ENCODE results near the gene PID1.
"Not testable (repeated sequence)": the region's sequence is repeated elsewhere in the genome, so short reads cannot be mapped to it uniquely, and the experiment has no call there.

Gene PID1

DNA sequence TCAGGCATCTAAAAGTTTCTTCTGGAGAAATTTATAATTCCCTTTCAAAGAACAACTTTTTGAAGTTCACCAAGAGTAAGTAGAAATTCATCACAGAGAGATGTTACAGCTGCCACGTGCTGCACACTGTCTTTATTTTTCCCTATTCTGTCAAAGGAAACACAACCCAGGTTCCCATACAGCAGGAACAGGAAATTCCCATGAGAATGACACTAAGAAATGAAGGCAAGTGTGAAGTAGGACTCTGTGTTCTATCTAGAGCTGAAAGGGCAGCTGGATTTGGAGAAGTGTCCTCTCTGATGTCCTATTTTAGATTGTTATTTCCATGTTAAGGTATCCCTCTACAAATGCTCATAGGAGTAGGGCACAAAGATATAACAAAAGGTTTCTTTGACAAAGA, 58.8 kb downstream of the PID1 start:
- no peak for DNase-seq (ENCODE audit: low read depth)

DNA sequence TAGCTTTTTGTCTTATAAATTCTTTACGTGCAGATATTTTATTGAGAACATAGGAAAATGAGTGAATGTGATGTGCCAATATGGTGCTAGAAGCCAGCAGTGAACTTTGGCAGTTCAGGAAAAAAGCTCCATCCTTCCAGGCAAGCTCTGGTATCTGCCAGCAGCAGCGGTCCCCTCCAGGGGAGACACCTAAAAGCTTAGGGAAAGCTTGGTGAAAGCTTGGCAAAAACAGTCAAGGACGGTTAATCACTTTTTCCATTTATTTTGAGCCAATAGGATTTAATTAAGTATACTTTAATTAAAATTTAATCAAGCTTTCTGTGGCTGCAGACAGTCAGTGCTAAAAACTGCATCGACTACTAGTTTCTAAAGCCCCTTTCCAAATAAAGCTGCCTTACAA, 60.4 kb downstream of the PID1 start:
- DNase-seq (ENCODE audit: low read depth) = no peak

DNA sequence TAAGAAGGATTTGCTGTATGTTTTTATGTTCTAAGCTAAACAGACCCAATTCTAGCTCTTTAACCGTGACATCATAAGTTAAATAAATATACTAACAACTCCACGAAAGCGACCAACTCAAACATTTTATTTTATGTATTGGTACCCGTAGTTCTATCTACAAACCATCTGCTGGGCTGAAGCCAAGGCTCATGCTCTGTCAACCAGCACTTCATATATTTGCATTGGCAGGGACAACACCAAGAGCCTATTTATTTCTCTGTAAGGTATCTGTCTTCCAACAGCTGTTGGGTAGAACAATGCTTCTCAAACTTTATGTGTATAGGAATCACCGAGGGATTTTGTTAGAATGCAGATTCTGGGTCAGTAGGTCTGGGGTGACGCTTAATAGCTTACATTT, 64.5 kb downstream of the PID1 start:
- no peak for DNase-seq (ENCODE audit: low read depth)

DNA sequence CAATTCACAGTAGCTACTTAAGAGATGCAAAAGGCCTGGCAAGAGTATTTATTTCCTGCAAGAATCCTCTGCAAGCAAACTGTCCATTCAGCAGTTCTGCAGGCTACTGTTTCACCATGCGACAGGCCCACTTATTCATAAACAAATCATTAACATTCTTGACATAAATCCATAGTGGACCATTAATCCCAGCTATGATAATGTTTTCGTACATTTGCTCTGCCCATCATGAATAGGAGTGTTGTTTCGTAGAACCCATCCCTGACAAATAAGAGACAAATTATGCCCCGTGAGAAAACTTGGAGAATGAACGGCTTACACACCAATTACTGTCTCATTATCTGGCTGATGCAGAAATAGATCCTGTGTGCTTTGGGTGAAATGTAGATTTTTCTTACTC, 65.4 kb downstream of the PID1 start:
- no peak for DNase-seq (ENCODE audit: low read depth)

DNA sequence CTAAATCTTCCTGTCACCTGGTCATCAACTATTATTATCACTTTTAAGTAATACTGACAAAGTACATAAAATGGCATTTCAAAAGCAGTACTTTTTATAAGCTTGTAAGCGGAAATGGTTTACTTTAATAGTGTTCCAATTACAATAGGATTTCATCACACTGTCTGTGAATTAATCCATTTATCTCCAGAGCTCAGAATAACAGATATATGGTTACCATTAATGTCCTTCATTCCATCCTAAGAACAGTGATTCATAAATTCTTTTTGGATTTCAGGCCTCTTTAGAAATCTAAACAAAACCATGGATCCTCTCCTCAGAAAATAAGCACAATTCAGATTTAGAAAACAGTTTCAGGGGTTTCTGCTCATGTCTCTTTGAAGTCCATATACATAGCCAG, 68.4 kb downstream of the PID1 start:
- DNase-seq (ENCODE audit: low read depth) = no peak

DNA sequence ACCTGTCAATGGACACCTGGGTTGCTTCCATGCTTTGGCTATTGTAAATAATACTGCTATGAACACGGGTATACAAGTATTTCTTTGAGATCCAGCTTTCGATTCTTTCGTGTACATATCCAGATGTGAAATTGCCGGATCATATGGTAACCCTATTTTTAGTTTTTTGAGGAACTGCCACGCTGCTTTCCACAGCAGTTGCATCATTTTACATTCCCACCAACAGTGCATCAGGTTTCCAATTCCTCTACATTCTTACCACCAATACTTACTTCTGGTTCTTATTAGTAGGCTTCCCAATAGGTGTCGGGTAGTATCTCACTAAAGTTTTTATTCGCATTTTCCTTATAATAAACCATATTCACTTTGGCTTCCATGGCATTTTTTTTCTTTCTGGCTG, 69.6 kb downstream of the PID1 start:
- DNase-seq (ENCODE audit: low read depth) = no peak

DNA sequence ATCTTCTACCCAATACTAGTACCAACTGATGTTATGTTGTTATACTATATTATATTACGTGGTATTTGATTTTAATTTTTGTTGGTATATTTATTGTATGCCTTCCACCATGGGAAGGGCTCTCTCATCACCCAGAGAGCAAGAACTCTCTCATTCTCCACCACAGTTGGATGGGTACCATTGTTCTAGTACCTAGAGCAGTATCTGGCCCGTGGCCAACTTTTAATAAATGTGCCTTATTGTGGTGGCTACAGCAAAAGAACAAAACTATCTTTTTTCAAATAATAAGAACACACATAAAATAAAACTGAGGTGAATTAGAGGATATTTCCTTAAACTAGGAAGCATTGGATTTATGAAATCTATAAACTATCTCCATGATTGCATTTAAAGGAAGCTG, 71.8 kb downstream of the PID1 start:
- DNase-seq (ENCODE audit: low read depth) = no peak

DNA sequence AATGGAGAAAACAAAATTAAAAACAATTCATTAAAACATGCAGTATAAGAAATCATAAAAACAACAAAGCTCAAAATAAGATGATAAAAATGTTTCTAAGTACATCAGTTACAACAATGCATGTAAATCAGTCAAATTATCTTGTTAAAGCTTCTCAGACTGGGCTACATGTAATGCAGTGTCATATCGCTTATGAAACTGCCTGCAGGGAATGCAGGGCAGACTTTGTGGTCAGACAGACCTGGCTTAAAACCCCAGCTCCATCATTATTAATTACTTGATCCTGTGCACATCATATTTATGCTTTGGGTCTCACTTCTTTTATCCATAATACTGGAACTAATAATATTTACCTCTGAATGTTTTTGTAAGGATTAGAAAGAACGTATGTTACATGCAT, 74.6 kb downstream of the PID1 start:
- no peak for DNase-seq (ENCODE audit: low read depth)

DNA sequence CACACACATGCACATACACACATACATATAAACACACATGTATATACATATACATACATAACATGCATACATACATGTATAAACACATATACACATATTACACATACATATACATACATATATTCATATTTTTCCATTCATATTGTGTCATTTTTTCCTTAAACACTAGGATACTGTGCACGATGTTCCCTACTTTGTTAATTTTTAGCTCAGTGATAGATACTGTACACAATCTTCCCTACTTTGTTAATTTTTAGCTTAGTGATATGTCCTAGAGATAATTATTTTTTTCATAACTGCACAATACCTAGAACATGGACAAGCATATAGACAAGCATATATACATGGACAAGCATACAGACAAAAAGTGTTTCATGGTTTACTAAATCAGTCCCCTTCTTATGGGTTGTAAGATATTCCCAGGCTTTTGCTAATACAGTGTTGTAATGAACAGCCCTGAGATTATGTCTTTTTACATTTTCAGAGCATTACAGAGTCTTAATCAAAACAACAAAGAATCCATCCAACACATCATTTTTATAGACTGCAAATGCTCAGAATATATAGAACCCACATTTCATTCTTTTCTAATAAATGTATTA, 75.6 kb downstream of the PID1 start:
- no peak for DNase-seq (ENCODE audit: low read depth)

DNA sequence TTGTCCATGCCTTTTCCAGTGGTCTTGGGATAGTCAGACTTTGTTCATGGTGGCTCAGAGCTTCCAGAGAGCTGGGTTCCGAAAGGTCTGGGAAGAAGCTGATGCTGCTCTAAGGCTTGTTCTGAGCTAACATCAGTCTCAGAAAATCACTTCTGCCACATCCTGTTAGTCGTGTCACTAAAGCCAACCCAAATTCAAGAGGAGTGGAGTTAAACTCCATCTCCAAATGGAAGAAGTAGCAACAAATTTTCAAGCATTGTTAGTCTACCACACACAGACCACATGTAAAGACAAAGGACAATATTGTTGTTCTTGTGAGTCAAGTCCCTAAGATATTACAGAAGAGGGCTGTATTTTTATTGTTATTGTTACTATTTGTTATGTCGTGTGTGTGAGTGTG, 77.8 kb downstream of the PID1 start:
- DNase-seq (ENCODE audit: low read depth) = no peak

DNA sequence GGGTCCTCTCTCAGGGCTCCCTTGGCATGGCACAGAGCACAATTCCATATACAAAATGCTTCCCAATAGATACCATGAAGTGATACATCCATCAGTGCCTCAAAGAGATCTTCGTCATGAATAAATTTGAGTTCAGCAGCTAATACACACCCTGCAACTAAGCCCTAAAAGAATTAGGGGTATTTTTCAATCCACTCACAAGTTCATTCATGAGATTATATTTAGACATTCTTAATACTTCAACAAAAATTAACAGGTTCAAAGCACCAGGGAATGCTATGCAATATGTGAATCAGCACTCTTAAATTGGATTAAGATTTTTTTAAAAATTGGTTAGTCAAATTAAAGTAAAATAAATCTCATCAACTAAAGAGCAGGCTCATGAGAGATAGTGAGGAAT, 79.7 kb downstream of the PID1 start:
- no peak for DNase-seq (ENCODE audit: low read depth)

DNA sequence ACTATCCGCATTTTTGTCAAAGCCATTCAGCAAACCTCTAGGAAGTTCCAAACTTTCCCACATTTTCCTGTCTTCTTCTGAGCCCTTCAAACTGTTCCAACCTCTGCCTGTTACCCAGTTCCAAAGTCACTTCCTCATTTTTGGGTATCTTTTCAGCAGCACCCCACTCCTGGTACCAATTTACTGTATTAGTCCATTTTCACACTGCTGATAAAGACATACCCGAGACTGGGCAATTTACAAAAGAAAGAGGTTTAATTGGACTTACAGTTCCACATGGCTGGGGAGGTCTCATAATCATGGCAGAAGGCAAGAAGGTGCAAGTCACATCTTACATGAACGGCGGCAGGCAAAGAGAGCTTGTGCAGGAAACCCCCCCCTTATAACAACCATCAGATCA, 84.0 kb downstream of the PID1 start:
- DNase-seq (ENCODE audit: low read depth) = not testable (repeated sequence)

DNA sequence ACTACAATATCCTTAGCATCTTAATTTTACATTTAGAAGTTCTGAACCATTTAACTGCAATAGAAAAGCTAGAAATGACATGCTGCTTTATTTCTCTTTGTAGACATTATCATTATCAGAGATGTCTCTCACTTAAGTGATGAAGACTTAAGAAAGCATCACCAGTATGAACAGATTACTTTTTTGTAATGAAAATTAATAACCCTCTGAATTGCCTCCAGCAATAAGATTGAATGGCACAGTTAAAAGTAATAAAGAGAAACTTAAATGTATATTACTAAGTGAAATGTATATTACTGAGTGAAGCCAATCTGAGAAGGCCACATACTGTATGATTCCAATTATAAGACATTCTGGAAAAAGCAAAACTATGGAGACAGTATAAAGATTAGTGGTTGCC, 89.4 kb downstream of the PID1 start:
- no peak for DNase-seq (ENCODE audit: low read depth)

DNA sequence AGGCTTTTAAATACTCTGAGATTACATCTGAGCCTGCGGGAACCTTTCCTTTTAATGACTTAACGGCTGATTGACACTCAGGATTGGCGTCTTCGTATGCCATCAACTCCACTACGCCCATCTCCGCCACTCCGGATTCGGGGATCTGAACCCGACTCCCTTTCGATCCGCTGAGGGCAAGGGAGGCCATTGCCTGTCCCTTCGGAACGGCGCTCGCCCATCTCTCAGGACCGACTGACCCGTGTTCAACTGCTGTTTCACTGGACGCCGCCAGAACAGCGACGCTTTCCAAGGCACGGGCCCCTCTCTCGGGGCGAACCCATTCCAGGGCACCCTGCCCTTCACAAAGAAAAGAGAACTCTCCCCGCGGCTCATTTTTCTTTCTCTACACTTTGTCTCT, 90.4 kb downstream of the PID1 start:
- DNase-seq (ENCODE audit: low read depth) = no peak

DNA sequence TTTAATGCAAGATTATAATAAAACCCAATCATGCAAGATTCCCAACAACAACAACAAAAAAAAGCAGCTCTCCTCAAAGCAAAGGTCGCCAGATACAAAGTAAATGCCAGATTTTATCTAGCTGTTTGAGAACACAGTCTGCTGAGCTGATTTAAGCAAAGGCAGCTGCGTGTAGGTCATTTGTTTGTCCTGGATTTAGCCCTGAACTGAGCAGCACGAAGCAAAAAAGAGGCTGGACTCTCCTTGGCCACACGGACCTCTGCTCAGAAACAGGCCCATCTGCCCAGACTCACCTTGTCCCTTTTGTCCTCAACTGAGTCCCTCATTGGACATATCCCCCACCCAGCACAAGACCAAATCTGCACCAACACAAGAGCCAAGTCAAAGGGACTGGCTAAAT, 91.5 kb downstream of the PID1 start:
- DNase-seq (ENCODE audit: low read depth) = no peak

DNA sequence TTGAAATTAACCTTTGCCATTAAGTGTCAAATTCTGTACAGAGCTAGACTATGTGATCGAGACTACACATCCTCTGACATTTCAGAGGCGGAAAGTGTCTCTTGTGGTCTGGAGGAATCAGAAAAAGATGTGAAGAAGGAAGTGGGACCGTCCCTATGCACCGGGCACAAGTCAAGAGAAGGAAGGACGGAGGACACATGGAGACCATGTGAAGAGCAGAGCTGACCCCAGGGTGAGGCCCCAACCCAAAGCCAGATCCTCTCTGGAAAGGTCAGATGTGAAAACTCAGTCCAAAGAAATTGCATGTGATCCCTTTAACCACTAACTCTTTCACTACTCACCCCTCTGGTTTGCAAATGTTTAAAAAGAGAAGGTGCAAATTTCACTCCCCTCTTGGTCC, 92.4 kb downstream of the PID1 start:
- DNase-seq (ENCODE audit: low read depth) = no peak

DNA sequence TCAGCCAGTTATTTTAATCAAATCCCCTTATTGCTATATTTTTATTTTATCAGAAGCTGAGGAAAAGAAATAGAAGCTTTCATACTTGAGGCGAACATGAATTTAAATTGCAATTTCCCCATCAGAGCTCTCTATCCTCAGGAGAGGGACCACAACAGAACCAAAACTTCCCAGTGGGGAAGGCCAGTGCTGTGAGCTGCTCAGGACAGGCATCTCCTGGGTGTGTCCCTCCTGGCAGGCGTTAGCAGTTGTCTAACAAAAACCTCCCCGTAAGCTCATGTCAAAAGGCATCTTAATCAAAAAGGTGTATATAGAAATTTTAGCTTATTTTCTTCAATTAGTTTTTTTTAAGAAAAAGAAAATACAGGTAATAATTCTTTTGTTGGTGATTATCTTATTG, 93.0 kb downstream of the PID1 start:
- DNase-seq (ENCODE audit: low read depth) = no peak

DNA sequence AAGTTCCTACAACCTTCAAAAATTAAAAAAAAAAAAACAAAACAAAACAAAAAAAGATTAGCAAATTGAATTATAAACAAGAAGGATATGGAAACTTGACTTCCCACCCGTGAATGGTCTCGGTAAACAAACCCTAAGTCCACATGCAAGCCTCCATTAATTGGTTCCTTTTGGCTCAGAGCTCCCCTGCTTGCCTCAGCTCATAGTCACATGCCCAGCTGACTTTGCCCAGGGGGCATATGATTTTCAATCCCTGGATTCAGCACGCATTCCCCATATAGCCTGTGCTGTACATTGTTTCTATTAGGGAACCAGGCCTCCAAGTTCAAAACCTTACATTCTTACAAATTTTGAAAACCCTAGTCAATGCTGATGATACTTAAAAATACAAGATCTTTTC, 95.0 kb downstream of the PID1 start:
- DNase-seq (ENCODE audit: low read depth) = no peak

DNA sequence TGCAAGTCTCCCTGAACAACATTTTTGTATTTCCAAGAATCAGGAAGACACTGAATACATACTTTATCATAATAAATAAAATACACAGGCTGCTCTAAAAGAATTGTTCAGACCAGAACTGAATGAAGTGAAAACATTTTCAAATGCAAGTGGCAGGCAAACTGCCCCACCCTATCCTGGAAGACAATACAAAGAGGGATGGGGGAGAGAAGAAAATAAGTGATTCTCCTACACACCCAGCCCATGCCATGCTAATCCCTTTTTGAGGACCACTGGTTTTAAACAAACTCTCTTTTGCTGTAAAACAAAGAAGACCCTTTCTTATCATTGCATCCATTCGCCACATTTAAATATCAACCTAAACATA, 95.6 kb downstream of the PID1 start:
- no peak for DNase-seq (ENCODE audit: low read depth)

DNA sequence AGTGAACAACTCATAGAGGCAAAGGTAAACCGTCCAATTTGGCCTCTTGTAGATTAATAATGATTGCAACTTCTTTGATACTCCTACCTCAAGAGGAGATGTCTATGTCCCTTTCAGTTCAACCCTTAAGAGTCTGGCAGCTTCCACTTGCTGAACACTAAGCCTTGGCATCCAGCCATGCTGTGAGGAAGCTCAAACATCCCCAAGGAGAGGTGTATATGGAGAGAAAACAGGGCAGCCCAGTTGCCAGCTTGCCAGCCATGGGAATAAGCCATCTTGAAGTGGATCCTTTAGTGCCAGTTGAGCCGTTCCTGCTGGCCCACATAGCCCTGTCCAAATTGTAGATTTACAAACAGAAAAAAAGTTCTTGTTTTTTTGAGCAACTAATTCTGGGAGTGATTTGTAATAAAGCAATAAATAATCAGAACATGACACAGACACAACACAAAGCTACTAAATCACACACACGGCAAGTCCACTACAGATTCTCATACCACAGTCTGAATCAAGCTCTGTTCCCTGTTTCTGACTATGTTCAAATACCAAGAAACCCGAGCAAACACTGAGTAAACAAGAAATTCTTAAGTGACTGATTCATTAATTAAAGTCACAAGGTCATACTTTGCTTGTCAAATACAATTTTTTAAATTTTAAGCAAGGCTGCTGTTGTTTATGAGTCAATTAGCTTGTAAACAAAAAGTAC, 96.1 kb downstream of the PID1 start:
- no peak for DNase-seq (ENCODE audit: low read depth)

DNA sequence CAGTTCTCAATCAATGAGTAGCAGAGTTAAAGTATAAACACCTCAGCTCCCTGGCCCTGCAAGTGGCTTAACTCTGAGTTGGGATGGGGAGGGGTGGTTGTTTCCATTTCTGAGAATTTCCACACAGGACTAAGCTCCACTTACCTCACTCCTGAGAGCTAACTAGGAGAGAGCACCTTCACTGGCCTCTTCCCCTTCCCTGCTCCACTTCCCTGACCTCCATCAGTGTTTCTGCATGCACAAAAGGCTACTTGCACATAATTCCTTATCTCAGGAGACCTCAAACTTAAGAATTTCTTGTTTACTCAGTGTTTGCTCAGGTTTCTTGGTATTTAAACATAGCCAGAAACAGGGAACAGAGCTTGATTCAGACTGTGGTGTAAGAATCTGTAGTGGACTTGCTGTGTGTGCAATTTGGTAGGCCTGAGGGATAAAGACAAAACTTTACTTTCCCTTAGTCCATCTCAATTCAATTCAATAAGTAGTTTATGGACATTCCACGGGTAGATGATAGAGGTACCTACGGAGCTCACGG, 97.2 kb downstream of the PID1 start:
- no peak for DNase-seq (ENCODE audit: low read depth)

DNA sequence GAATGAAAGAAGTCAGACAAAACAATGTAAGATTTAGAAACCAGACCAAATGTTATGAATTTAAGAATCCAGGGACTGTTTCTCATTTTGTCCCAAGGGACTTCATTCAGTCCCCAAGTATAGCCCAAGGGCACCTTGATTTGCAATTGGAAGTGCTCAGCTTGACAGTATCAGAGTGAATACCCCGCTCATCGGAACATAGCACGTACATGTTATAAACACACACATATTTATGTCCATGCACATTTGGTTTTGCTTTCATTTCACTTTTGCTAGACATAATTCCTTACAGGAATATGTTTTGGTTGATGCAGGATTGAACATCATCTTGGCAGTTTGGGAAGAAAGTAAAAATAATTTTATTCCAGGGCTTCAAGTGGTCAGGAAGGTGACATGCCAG, 100.2 kb downstream of the PID1 start:
- no peak for DNase-seq (ENCODE audit: low read depth)

DNA sequence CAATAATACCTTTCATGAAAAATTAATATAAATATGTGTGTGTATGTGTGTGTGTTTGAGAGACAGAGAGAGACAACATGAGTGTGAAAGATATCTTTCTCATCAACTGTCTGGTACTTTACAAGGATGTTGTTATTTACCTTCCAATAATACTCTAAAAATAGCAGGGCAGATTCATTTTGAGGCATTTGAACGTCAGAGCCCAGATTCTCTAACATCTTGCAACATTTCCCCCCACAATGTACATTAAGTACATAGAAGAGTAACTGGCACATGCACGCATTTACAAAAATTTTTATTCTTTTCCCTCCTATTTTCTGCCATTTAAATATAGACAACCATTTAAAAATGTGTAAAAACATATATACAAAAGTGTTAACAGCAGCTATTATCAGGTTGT, 100.9 kb downstream of the PID1 start:
- DNase-seq (ENCODE audit: low read depth) = no peak

DNA sequence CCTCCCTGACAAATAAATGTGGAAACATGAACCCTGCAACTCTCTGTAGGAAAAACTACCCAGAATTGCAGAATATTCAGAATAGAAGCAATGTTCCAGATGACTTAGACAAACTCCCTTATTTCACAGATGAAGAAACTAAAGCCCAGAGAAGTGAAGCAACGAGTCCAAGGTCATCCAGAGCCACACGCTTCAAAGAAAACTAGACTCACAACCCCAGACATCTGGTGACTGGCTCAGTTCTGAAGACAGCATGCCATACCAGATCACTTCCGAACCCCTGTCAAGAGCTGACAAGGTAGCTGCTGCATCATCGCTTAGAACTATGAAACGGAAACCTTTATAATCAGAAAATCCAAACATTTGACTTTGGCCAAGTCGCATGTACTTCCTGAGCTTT, 101.3 kb downstream of the PID1 start:
- no peak for DNase-seq (ENCODE audit: low read depth)
